CD4-positive, alpha-beta T cell treated with Interleukin-12 subunit alpha and Interleukin-12 subunit beta, for 1 hour (primary cell): ENCODE data around the gene CCR7.

Experiments used
- DNase-seq: peaks from one replicate; pipeline ENCODE4 v3.0.0-alpha.2; 2020

The CCR7 gene, protein sequence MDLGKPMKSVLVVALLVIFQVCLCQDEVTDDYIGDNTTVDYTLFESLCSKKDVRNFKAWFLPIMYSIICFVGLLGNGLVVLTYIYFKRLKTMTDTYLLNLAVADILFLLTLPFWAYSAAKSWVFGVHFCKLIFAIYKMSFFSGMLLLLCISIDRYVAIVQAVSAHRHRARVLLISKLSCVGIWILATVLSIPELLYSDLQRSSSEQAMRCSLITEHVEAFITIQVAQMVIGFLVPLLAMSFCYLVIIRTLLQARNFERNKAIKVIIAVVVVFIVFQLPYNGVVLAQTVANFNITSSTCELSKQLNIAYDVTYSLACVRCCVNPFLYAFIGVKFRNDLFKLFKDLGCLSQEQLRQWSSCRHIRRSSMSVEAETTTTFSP

DNA sequence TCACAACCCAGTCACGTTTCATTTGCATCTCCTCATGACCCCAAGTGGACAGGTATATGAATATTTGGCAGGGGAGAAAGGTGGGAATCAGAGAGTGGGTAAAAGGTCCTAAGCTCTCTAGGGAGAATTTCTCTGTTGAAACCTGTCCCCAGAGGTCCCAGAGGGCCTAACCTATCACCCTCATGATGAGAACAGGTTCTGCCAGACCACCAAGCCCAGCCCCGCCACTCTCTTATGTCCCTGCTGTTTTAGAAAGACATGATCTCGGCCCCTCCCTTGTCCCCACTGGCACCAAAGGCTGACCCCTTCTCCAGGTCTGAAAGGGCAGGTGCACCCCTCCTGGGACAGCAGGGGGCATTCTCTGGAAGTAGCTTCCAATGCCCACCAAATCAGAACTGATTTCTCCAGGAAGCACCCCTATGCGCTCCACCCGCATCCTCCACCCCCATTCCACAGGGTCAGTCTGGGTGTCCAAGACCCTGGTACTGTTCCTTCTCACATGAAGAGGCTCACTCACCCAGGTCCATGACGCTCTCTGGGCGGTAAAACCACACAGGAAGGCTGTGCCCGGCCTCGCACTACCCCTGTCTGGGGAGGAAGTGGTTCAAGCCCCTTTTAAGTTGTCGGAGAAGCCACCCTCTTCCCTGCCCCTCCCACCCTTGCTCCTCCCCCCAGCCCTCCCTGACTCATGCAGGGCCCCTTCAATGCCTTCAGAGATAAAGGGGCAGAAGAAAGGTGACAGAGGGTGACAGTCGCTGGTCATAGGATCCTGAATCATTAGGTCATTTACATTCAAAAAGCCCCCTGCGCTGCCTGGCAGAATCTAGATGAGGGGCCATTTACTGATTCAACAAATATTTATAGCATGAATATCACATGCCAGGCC is at the start of gene CCR7:
CCR7 (minus strand) TSS at position 590 of the 886 bp plus-strand sequence; CDS start at position 527, 63 bp downstream.
- DNase-seq, result peak; percentile 91

DNA sequence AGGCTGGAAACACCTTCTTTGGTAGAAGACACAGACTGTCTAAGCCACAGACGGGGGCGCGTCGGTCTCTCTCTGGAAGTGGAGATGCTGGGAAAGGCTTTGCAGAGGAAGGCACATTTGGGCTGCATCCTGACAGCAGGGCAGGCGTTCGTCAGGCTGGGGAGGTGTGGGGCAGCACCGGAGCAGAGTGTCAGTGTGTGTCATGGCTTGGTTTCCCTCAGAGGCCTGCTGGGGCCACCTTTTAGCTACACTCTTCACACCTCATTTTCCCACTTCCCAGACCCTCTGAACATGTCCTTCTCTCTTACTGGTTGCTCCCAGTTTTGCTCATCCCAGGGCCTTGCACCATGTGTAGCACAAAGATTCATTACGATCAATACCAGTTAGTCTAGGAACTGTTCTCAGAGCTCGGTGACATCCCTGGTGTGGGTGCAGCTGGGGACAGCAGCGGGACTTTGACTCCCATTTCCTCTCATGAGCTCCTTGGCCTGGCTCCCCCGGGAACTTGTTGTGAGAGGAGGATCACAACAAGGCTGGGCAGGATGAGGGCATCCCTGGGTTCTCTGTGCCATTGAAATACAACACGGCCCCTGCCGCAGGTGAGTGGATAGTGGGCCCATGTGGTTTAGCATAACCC is 49.3 kb upstream of the CCR7 start:
- no peak for DNase-seq

DNA sequence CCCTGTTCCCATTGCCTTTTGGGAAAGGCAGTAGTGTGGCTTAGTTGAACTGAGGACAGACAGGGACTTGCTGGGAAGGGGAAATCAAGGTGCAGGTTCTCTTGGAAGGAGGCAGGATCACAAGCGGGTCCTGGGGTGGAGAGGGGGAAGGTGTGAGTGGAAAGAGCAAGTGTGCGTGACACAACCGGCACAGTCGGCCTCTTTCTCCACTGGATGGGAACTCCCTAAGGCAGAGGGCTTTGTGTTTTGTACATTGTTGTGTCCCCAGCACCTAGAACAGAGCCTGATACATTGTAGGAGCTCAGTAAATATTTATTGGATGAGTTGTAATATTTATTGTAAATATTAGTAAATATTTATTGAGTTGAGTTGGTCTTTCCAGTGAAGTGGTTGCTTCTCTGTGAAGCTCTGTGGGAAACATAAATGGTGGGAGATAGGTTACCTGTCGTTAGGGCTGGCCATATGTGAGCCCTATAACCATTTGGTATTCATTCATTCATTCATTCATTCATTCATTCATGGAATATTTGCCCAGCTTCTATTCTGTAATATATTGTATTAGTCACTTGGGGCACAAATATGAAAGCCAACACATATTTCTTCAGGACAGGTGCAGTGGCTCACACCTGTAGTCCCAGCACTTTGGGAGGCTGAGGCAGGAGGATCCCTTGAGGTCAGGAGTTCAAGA is 48.3 kb upstream of the CCR7 start:
- no peak for DNase-seq

DNA sequence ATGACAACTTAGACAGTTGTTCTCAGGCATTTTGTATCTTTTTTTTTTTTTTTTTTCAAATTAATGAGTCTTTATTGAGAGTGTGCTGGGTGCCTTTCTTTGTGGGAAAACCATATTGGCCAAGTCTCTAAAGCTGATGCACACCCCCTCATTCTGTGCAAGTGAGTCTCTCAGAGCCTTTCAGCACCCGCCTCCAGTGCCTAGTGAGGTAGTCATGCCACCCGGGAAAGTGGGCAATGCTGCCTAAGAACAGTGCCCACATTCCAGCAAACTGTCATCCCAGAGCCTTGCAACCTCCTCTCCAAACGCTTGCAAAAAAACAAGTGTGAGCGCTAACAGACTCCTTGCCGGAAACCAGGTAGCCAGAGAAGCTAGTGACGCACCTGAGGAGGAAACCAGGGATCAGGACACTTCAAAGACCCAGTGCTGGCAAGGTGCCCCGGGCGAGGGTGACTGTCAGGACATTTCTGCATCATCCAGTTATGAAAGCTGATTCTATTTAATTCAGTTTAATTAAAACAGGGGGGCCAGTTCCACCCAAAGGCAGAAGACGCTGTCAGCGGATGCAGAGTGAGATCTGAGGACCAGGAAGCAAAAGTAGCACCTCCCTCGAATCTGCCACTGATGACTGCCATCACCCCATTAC is 47.5 kb upstream of the CCR7 start:
- DNase-seq, result peak; percentile 83

DNA sequence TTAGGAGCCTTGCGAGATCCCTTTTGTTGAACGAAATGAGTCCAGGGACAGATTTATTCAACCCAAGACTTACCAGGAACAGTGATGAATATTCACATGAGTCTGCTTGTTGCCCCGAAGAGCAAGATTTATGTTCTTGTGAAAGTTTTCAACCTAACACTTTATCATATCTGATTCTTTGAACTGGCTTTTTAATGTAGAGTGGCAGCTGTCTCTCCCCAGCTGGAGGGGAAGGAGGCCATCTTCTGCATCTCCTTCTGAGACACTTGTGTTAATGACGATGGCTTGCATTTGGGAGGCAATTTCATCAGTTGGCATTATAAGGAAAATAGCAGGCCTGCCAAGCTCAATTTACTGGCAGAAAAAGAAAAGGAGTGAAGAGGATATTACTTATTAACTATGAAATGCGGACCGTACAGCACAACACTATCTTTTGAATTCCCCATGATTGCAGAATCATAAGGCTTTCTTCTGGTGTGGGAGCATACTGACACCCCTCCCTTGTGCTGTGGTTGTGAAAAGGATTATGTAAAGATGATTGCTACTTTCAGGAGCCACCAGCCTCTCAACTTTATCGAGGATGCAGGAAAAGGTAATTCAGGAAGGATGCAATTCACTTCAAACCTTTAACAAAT is 46.7 kb upstream of the CCR7 start:
- no peak for DNase-seq

DNA sequence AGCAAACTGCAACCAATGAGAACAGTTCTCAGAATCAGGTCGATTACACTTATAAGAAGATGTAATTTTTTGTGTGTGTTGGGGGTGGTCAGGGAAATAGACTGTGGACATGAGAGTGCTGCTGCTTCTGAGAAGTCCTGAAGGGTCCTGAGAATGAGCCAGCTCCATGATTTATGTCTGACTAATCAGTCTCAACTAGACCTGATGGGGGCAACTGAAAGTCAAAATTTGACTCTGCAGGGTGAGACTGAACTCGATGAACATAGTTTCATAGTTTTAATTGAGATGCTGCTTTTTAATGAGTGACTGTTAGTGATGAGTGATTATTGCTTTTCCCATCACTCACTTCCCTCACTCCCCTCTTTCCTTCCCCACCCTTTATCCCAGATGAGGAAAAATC is 45.1 kb upstream of the CCR7 start:
- no peak for DNase-seq

DNA sequence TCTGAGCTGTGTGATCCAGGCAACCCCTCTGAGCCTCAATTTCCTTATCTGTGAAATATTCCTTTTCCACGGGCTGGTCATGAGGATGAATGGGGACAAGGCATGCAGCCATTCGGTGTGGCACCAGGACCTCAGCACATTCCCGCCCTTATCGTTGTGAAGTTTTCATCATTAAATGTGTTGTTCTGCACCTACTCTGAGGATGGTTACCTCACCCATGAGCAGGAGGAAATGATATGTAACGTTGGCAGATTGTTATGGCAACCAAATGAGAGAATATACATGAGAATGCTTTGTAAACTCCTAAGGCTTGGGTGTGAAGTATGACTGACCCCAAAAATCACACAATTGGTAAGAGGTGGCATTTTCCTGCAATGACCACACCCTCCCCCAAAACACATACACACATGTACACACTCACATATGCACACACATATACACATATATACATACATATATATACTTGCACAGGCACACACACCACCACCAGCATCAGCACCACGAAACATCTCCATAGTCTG is 42.8 kb upstream of the CCR7 start:
- DNase-seq, result peak; percentile 89

DNA sequence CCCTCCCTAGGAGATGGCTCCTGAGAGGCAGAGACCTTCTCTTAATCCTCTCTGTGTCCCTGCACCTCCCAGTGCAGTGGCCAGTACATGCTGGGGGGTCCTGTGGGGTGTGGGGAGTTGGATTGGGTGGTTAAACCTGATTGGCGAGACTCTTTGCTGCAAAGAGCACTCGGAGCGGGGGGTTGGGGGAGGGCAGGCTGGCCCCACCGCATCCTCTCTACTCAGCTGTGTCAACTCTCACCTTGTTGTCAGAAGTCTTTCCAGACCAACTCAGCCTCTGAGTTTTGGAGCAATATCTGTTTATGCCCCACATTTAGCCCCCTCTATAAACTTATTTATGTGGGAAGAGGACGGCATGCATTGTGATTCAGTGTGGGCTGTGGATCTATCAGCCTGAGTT is 42.4 kb upstream of the CCR7 start:
- DNase-seq, result peak; percentile 80

DNA sequence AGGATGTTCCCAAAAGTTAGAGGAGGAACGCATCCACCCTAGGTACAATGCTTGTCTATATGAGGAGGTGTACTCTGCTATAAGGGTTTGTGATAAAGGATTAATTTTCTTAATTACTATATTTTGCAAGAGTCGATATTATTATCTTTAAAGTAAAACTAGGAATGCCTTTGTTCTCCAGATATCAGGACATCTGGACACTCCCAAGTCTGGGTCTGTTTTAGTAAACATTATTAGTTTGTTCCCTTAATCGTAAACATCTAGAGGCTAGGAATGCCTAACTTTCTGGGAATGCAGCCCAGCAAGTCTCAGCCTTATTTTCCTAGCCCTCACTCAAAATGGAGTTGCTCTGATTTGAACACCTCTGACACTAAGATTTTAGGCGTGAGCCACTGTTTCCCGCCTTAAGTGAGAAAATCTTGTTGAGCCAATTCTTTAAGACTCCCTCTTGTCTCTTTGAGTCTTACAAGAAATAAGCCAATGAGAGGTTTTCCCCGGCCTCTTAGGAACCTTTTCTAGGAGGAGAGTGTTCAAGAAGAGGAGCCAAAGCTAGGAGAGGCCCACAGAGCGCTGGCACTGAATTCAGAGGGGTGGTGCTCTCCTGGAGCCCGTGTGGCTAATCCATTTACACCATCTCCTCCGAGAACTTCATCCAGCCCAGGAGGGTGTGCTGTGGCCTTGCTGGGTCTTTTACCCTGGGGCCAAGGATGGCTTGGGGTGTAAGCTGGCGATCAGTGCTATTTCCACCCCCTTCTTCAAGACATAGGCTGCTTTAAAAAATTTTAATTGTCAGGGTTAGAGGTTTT is 41.5 kb upstream of the CCR7 start:
- DNase-seq, result no peak

DNA sequence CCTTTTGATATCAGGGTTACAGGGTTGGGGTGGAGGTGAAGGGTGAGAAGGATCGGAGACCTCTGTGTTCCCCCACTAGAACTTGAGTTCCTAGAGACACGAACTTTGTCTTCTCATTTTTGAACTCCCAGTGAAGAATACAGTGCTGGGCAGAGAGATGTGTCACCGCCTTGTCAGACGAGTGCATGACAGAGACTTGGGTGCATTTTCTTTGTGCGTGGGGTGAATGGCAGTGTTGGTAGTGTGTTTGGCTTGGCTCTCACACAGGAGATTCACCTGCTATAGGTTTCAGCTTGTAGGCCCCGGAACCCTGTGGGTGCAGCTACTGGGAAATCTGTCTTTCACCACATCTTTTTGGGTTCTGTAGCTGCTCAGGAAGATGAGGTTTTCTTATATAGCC is 40.0 kb upstream of the CCR7 start:
- peak; percentile 77 for DNase-seq

DNA sequence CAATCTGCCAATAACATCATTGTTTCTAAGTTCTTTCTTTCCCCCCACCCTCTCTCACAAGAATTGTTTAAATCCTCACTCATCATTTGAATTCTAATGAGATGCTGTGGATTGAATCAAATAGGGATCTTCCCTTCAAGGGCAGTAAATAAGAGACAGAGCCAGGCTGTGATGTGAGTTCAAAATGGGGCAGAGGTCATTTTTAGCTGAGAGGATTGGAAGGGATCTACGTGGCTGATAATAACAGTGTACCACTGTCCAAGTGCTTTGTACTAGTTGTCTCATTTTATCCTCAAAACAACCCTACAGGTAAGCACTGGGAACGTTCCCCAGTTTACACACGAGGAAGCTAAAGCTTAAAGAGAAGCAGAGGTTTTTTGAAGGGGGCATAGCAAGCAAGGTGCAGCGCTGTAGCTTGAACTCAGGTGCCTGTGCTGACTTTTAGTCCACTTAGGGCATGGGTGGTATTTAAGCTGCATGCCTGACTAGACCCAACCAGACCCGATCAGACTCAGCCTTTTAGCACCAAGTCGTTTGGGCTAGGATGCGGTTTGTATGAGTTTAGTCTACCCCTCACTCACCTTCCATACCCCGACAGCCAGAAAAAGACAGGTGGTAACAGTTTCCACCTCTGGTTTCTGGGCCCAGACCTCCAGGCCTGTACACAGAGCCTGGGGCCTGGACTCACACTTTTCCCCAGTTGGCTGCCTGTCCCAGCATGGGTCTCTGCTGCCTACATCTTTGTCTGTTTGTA is 39.2 kb upstream of the CCR7 start:
- no peak for DNase-seq

DNA sequence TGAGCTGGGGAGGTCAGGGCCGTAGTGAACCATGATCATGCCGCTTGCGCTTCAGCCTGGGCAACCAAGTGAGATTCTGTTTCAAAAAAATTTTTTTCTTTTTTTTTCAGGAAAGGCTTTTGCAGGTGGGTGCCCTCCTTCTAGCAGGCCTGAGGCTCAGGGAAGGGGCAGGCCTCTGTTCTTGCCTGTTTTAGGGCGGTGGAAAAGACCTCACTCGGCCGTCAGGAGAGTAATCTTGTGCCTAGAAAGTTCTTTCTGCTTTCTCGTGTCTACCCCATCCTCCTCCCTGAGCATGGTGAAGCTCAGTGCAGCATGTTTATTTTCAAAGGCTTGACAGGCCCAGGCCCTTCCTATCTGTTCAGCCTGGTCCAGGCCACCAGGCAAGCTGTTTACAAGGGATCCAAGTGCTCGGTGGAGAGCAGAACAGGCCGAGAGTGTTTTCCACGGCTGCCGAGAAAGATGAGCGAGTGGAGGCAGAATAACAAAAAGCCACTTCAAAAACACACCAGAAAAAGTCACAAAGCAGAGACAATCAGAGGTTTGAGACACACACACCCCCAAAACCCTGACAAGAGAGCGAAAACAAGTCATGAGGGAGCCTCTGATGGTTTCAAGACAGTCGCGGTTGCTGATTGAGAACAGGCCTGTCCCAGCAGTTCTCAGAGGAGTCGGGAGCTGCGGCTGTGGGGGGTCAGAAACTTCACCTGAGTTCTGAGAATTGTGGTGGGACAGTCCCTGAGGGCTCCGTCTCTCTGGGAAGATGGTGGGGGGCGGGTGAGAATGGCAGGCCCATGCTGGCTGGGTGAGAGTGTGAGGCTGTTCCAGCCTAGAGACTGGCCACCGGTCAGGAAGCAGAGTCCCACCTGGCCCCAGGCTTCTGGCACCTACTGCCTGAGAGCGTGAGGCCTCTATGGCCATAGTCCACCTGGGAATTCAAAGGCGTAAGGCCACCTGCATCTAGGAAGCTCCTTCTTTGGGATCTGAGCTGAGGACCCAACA is 37.5 kb upstream of the CCR7 start:
- peak; percentile 80 for DNase-seq

DNA sequence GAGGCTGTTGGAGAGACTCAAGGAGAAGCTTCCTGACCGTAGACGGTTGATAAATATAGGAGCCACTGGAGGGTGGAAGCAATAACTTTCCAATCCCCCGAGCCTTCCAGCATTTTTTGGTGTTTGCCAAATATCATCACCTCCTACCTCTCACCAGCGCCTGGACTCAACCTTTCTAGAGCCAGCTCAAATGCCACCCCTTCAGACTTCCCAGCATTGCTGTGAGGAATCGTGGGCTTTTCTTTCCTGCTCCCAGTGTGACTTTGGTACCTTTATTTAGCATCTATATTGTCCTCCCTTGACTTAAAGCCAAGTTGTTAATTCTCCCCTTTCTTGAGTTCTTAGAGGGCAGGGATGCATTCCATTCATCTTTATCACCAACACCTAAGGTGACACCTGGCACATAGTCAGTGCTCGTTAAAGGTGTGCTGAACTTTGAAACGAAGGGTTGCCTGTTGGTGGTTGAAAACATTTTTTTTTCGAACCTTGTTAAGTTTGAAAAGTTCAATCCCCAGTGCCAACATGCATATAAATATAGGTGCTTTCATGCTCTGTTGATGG is 35.3 kb upstream of the CCR7 start:
- DNase-seq, result no peak

DNA sequence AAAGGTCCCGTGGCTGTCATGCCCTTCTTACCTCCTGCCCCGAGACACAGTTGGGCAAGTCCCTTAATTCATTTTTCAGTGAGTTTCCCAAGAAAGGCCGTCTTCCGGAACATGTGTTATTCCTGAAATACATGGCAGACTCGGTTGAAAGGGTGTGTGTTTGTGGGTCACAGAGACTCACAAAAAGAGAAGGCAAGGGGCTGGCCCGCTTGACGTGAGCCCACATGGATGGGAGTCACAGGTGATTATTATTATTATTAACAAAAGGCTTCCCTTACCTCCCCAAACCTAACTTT is 34.1 kb upstream of the CCR7 start:
- no peak for DNase-seq

DNA sequence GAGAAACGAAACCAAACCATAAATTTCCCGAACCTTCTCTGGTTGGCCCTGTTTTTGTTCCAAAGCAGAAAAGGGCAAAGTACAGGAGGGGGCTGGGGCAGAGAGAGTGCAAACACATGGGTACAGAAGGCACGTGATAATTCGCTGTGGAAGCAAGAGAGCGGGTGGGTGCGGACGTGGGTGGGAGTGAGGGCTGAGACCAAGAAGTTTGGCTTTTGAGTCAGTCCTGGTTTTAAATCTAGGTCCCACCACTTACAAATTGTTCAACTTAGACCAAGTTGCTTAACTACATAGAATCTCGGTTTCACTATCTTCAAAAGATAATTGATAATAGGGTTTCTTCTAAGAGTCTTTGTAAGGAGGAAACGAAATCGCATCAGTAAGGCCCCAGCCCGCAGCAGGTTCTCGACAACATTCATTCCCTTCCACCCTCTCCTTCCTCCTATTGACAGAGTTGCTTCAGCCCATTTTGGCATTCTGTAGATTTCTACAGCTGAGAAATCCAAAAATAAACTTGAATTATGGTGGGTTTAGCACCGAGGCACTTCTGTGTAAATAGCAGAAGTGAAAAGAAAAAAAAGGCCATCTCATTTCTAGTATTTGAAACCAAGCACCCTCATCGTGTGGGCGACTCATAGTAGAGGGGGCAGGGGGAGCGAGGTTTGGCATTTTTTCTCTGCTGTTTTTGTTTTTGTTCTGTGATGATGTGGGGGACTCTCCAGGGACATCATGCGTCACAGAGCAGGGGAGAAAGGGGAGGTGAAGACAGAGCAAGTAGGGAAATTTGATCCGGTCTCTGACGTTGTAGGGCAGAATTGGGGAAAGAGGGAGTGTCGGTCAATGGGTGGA is 33.6 kb upstream of the CCR7 start:
- peak; percentile 88 for DNase-seq

DNA sequence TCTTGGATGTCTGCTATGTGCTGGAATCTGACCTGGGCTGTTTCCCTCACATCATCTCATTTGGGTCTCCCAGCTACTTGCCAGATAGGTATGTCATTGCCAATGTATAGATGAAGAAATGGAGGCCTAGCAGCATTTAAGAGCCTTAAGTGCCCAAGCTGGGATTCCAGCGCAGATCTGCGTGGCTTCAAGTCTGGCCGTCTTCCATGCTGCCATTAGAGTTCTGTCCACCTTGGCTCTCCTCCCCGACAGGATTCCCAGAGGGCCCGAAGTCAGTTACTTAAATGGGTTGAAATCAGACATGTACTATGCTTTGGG is 33.0 kb upstream of the CCR7 start:
- no peak for DNase-seq

DNA sequence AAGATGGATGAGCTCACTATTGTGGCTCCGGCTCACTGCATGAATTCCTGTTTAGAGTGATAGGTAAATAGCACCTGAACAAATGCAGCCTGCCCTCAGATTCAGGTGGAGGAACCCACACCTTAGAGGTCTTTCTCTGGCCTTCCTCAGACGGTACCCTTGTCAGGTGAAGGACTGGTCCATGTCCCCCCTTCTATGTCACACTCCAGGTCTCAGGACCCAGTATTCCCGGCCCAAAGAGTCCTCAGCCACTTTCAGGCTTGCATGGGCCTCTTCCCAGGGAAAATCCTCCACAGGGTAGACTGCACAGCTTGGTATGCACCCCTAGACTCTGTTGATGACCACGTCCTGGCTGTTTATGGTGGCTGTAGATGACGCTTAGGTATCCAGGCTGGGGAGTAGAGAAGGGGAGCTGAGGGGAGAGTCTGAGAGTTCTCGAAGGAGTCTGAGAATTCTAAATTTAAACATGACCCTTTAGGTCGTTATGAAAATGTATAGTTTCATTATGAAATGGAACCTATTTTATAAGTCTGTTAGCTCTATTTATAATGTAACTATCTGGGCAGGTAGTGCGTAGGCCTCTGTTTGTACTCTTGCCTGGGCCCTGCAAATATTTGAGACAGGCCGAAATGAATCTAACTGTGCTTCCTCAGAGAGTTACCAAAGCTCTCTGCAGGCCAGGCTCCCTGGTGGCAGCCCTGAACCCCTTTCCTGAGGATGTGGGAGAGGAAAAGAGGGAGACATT is 32.5 kb upstream of the CCR7 start:
- no peak for DNase-seq
